Common myeloid progenitor, CD34-positive (primary cell): ENCODE measurements around the gene RFX5.

Source experiments
- CTCF ChIA-PET: fragments of 350-600 bp; sonication (Branson Sonifier 250); formaldehyde crosslinking; loops from one replicate; lab custom pipeline; 2021; ENCODE audit warnings: antibody characterized with exemption; lab: Charles Lee
- POLR2A ChIA-PET: fragments of 350-600 bp; sonication (Branson Sonifier 250); formaldehyde crosslinking; loops from one replicate; lab custom pipeline; 2021; ENCODE audit warnings: antibody characterized with exemption; lab: Charles Lee
- DNase-seq, 3 donors: peaks; one replicate each; pipeline versions ENCODE4 v3.0.0 to v3.0.0-alpha.2; 2013
- H3K27ac ChIP-seq, 2 experiments: 1 replicate in 1 of 2; 2 replicates in 1 of 2; pipeline ENCODE4 v1.7.0; 2013; ENCODE audit warnings: inconsistent platforms in 2 of 2, low read length in 2 of 2, mild to moderate bottlenecking in 2 of 2, low read depth in 1 of 2, moderate library complexity in 1 of 2; ENCODE audit not compliant: severe bottlenecking in 2 of 2, insufficient read depth in 1 of 2, poor library complexity in 1 of 2
- H3K27me3 ChIP-seq, 5 experiments: replicated peaks in 2 of 5; 1 replicate in 3 of 5; 2 replicates in 2 of 5; pipeline versions ENCODE4 v1.6.1 to v1.7.0; 2013; ENCODE audit warnings: low read length in 4 of 5, mild to moderate bottlenecking in 2 of 5, moderate library complexity in 2 of 5, inconsistent platforms in 1 of 5; ENCODE audit not compliant: insufficient read depth in 5 of 5, control insufficient read depth in 4 of 5
- H3K36me3 ChIP-seq, 4 experiments: 1 replicate in 2 of 4; 2 replicates in 2 of 4; pipeline versions ENCODE4 v1.6.1 to v1.7.0; 2013; ENCODE audit warnings: low read length in 3 of 4, control low read depth in 1 of 4, mild to moderate bottlenecking in 1 of 4; ENCODE audit not compliant: control insufficient read depth in 4 of 4, insufficient read depth in 4 of 4
- H3K4me1 ChIP-seq, 4 experiments: 1 replicate in 3 of 4; 2 replicates in 1 of 4; pipeline versions ENCODE4 v1.6.1 to v1.7.1; 2013; ENCODE audit warnings: low read length in 3 of 4, mild to moderate bottlenecking in 3 of 4, control low read depth in 1 of 4, inconsistent platforms in 1 of 4, moderate library complexity in 1 of 4; ENCODE audit not compliant: control insufficient read depth in 4 of 4, insufficient read depth in 4 of 4; ENCODE audit errors: control extremely low read depth in 1 of 4
- H3K4me3 ChIP-seq, 7 experiments: 1 replicate in 4 of 7; 2 replicates in 3 of 7; pipeline versions ENCODE4 v1.5.1 to v1.7.0; 2013; ENCODE audit warnings: mild to moderate bottlenecking in 7 of 7, low read length in 6 of 7, moderate library complexity in 6 of 7, inconsistent platforms in 2 of 7, low read depth in 2 of 7, control low read depth in 1 of 7; ENCODE audit not compliant: insufficient read depth in 4 of 7, control insufficient read depth in 1 of 7; ENCODE audit errors: extremely low read depth in 1 of 7
- H3K9me3 ChIP-seq, 5 experiments: 1 replicate in 4 of 5; 2 replicates in 1 of 5; pipeline versions ENCODE4 v1.6.1 to v1.7.1; 2013; ENCODE audit warnings: low read length in 4 of 5, mild to moderate bottlenecking in 2 of 5, inconsistent platforms in 1 of 5, low read depth in 1 of 5, moderate library complexity in 1 of 5; ENCODE audit not compliant: control insufficient read depth in 4 of 5, insufficient read depth in 2 of 5; ENCODE audit errors: control extremely low read depth in 1 of 5
- WGBS: methylation state at CpG from one replicate; pipeline ENCODE4 v1.1.5; 2013; ENCODE audit not compliant: insufficient coverage; 5-methylcytosine and 5-hydroxymethylcytosine counted together

The RFX5 gene

GRCh38 chr1:151369621-151370048 lies 22.6 kb upstream of the RFX5 start:
- ChIA-PET CTCF (interaction anchor here (1.2 to 7.4 kb wide), 3 partner anchors 13 to 28 kb away, joined by 3 to 39 read pairs (median 3); no protein-coding TSS in a partner anchor), POLR2A (no interaction called here)
- no peak overlapping the region for H3K27ac ChIP-seq
- no peaks in the 10 kb centered on the region for H3K36me3 ChIP-seq
- no peak overlapping the region for H3K4me3 ChIP-seq
- H3K4me1 ChIP-seq, result peaks cover 0 to 27% (median 20%) of the 10 kb centered on the region in 4 experiments
- DNase-seq, result no peak
- no peaks in the 10 kb centered on the region for H3K27me3 ChIP-seq
- H3K9me3 ChIP-seq, result no peaks in the 10 kb centered on the region
- 99% methylated on average over 11 of the region's 15 CpGs for WGBS

GRCh38 chr1:151369302-151369610 lies 22.2 kb upstream of the RFX5 start:
- H3K4me3 ChIP-seq, result no peak overlapping the region
- ChIA-PET POLR2A (no interaction called here), CTCF (interaction anchor here (0.9 to 7.4 kb wide), 5 partner anchors 11 to 28 kb away, joined by 3 to 39 read pairs (median 3); no protein-coding TSS in a partner anchor)
- H3K4me1 ChIP-seq, result peaks cover 0 to 27% (median 20%) of the 10 kb centered on the region in 4 experiments
- WGBS, result 98% methylated on average over 6 of the region's 7 CpGs
- DNase-seq, result no peak
- no peaks in the 10 kb centered on the region for H3K27me3 ChIP-seq
- no peaks in the 10 kb centered on the region for H3K36me3 ChIP-seq
- H3K9me3 ChIP-seq, result no peaks in the 10 kb centered on the region
- H3K27ac ChIP-seq, result no peak overlapping the region

- Histone ChIP-seq H3K27me3 (no peaks in the 10 kb centered on the region), H3K9me3 (no peaks in the 10 kb centered on the region), H3K4me1 (peaks cover 0 to 27% (median 18%) of the 10 kb centered on the region in 4 experiments), H3K36me3 (no peaks in the 10 kb centered on the region), H3K27ac (no peak overlapping the region), H3K4me3 (no peak overlapping the region)
- 96% methylated on average over 16 of the region's 20 CpGs for WGBS
- no peak for DNase-seq
- ChIA-PET CTCF (interaction anchor here (0.9 to 7.4 kb wide), 5 partner anchors 11 to 29 kb away, joined by 3 to 39 read pairs (median 3); no protein-coding TSS in a partner anchor), POLR2A (no interaction called here)
These were observed 21.6 kb upstream of the RFX5 start for GRCh38 chr1:151368393-151369301.

GRCh38 chr1:151367658-151368392 lies 20.8 kb upstream of the RFX5 start:
- ChIA-PET POLR2A (interaction anchor here (0.6 kb wide), 1 partner anchor 15 kb away, joined by 3 read pairs; no protein-coding TSS in a partner anchor), CTCF (interaction anchor here (1.8 to 7.4 kb wide), 2 partner anchors 17 to 27 kb away, joined by 7 to 39 read pairs; no protein-coding TSS in a partner anchor)
- DNase-seq, result no peak
- Histone ChIP-seq H3K4me3 (no peak overlapping the region), H3K4me1 (peaks cover 0 to 27% (median 17%) of the 10 kb centered on the region in 4 experiments), H3K27me3 (no peaks in the 10 kb centered on the region), H3K27ac (no peak overlapping the region), H3K36me3 (no peaks in the 10 kb centered on the region), H3K9me3 (peaks cover 0 to 2% (median 1%) of the 10 kb centered on the region in 5 experiments)
- 96% methylated on average over 7 of the region's 8 CpGs for WGBS

- POLR2A ChIA-PET, result no interaction called here
- H3K4me1 ChIP-seq, result peaks cover 0 to 8% (median 6%) of the 10 kb centered on the region in 4 experiments
- H3K4me3 ChIP-seq, result no peak overlapping the region
- no peak for DNase-seq
- peaks cover 0 to 10% (median 6%) of the 10 kb centered on the region in 5 experiments for H3K9me3 ChIP-seq
- whole genome bisulfite sequencing, result 100% methylated on average over 3 of the region's 4 CpGs
- no peak overlapping the region for H3K27ac ChIP-seq
- no peaks in the 10 kb centered on the region for H3K36me3 ChIP-seq
- CTCF ChIA-PET, result interaction anchor here (1.0 to 7.4 kb wide), 3 partner anchors 10 to 38 kb away, joined by 3 to 39 read pairs (median 3); partner anchors contain the start of gene PI4KB
- H3K27me3 ChIP-seq, result no peaks in the 10 kb centered on the region
These were observed 17.9 kb upstream of the RFX5 start for GRCh38 chr1:151364996-151365395.

GRCh38 chr1:151362308-151363155 lies 15.5 kb upstream of the RFX5 start:
- DNase-seq, result no peak
- Histone ChIP-seq H3K27ac (no peak overlapping the region), H3K4me3 (no peak overlapping the region), H3K36me3 (no peaks in the 10 kb centered on the region), H3K27me3 (no peaks in the 10 kb centered on the region), H3K4me1 (no peaks in the 10 kb centered on the region), H3K9me3 (peaks cover 0 to 10% (median 6%) of the 10 kb centered on the region in 5 experiments)
- WGBS, result 100% methylated on average over 2 of the region's 3 CpGs
- POLR2A ChIA-PET, result no interaction called here
- CTCF ChIA-PET, result no interaction called here
